K562 (cell line): ENCODE measurements around the gene ESPN. TPM values are rescaled to one million over a fixed set of nuclear protein-coding genes. Genes with fewer than 3 reads are reported as not detected.
A peak's percentile ranks its signal among the peaks of the same experiment; 100 is the strongest.

ENCODE experiments used
- ATAC-seq: fragments of 200-7000 bp; cut with Tn5 transposase; 3 replicates; pipeline ENCODE4 v1.9.1; 2020; ENCODE audit warnings: moderate library complexity
- BruUV-seq: library from RNA; stranded (reverse); fragments of 400-500 nt; replicated peaks from 2 replicates; lab custom pipeline; 2021; lab: Mats Ljungman, UMichigan
- CTCF ChIA-PET: fragments of 300-600 bp; formaldehyde crosslinking; extraction: SDS; loops from one replicate; lab custom pipeline; 2021; ENCODE audit warnings: low intra/inter-chr PET ratio; lab: Yijun Ruan, JAX
- POLR2A ChIA-PET: fragments of 300-600, 350-650 bp; sonication (Branson Sonifier 250); formaldehyde crosslinking; extraction: SDS; loops from one replicate; lab custom pipeline; 2021; ENCODE audit warnings: antibody characterized with exemption, inconsistent platforms; lab: Yijun Ruan, JAX
- DNase-seq, 4 experiments: peaks; one replicate each; pipeline versions ENCODE4 v3.0.0 to v3.0.0-alpha.2; 2011 to 2018; ENCODE audit warnings: low spot score in 3 of 4, mixed read lengths in 3 of 4; ENCODE audit errors: extremely low read depth in 1 of 4
- FAIRE-seq: peaks from 2 replicates; lab custom pipeline; 2011; peaks lifted over from hg19 to GRCh38; lab: Jason Lieb, UNC
- H2AFZ ChIP-seq: 2 replicates; pipeline ENCODE4 v1.6.0; 2011; ENCODE audit warnings: low read depth, low read length, control low read depth, inconsistent platforms
- H3K27ac ChIP-seq: fragments of 200-600 bp; 3 replicates; pipeline ENCODE4 v1.8.0; 2011; ENCODE audit warnings: low read depth, mild to moderate bottlenecking, control low read depth, inconsistent platforms, low read length, moderate library complexity, mixed read lengths; ENCODE audit errors: extremely low read depth
- H3K27me3 ChIP-seq, 2 experiments: fragments of 300-600 bp in 1 of 2; 2 replicates in 1 of 2; 3 replicates in 1 of 2; pipeline versions ENCODE4 v1.6.0 to v1.8.0; 2011; ENCODE audit warnings: inconsistent platforms in 2 of 2, low read length in 2 of 2, mild to moderate bottlenecking in 1 of 2, mixed read lengths in 1 of 2, moderate library complexity in 1 of 2; ENCODE audit not compliant: control insufficient read depth in 2 of 2, insufficient read depth in 2 of 2
- H3K36me3 ChIP-seq: fragments of 300-600 bp; 3 replicates; pipeline ENCODE4 v1.8.0; 2011; ENCODE audit warnings: mild to moderate bottlenecking, low read length, inconsistent platforms; ENCODE audit not compliant: control insufficient read depth, insufficient read depth
- H3K4me1 ChIP-seq, 2 experiments: fragments of 200-600 bp in 1 of 2; replicated peaks in 1 of 2; 2 replicates in 1 of 2; 3 replicates in 1 of 2; pipeline versions ENCODE4 v1.5.1 to v1.8.0; 2011; ENCODE audit warnings: inconsistent platforms in 2 of 2, low read length in 2 of 2, mild to moderate bottlenecking in 1 of 2, mixed read lengths in 1 of 2, moderate library complexity in 1 of 2; ENCODE audit not compliant: control insufficient read depth in 2 of 2, insufficient read depth in 2 of 2
- H3K4me2 ChIP-seq: 2 replicates; pipeline ENCODE4 v1.6.1; 2011; ENCODE audit warnings: low read length, control low read depth, inconsistent platforms, mixed read lengths; ENCODE audit not compliant: insufficient read depth
- H3K4me3 ChIP-seq: fragments of 200-600 bp; sonication (generic), shearing (Covaris generic); 2 replicates; pipeline ENCODE4 v1.5.1; 2016; ENCODE audit warnings: control low read depth, inconsistent platforms
- H3K79me2 ChIP-seq: fragments of 200-600 bp; 3 replicates; pipeline ENCODE4 v1.8.0; 2011; ENCODE audit warnings: low read length, inconsistent platforms; ENCODE audit not compliant: control insufficient read depth, insufficient read depth
- H3K9ac ChIP-seq, 2 experiments: 2 replicates each; pipeline versions ENCODE4 v1.6.0 to v1.6.1; 2011; ENCODE audit warnings: low read depth in 2 of 2, low read length in 2 of 2, control low read depth in 1 of 2, inconsistent platforms in 1 of 2, mild to moderate bottlenecking in 1 of 2, mixed read lengths in 1 of 2; ENCODE audit not compliant: insufficient read depth in 1 of 2
- H3K9me1 ChIP-seq: one replicate; pipeline ENCODE4 v1.6.0; 2011; ENCODE audit warnings: inconsistent platforms, mild to moderate bottlenecking, low read length, moderate library complexity; ENCODE audit not compliant: control insufficient read depth, insufficient read depth
- H3K9me3 ChIP-seq: replicated peaks from 2 replicates; pipeline ENCODE4 v1.5.1; 2011; ENCODE audit warnings: low read depth, low read length, inconsistent platforms; ENCODE audit not compliant: control insufficient read depth, insufficient read depth
- H4K20me1 ChIP-seq: replicated peaks from 2 replicates; pipeline ENCODE4 v1.6.1; 2011; ENCODE audit warnings: low read length, inconsistent platforms, mixed read lengths; ENCODE audit not compliant: control insufficient read depth, insufficient read depth
- CREBBP ChIP-seq: IDR thresholded peaks from one replicate; pipeline ENCODE4 v1.6.1; 2012; ENCODE audit warnings: low read depth, mild to moderate bottlenecking, control low read depth, inconsistent platforms, low read length
- ELF2 ChIP-seq: fragments of 250-450 bp; sonication (Bioruptor Pico); IDR thresholded peaks from 2 replicates; pipeline ENCODE4 v1.5.0; 2021; ENCODE audit warnings: mild to moderate bottlenecking
- HNRNPUL1 ChIP-seq: fragments of 200-400 bp; formaldehyde crosslinking; IDR thresholded peaks from 2 replicates; pipeline ENCODE4 v1.6.1; 2017; ENCODE audit warnings: low read length
- NCOA4 ChIP-seq: fragments of 450-650 bp; IDR thresholded peaks from 2 replicates; pipeline ENCODE4 v1.6.1; 2018; ENCODE audit warnings: mild to moderate bottlenecking; ENCODE audit not compliant: partially characterized antibody
- NR2C2 ChIP-seq, 2 experiments: fragments of 200-800 bp in 1 of 2; sonication (Bioruptor generic) in 1 of 2; sonication (generic) in 1 of 2; formaldehyde crosslinking in 1 of 2; IDR thresholded peaks; 2 replicates each; pipeline versions ENCODE4 v1.6.1 to v1.8.0; 2016 to 2022; ENCODE audit warnings: mild to moderate bottlenecking in 1 of 2, missing compliant biosample characterization in 1 of 2, missing genetic modification characterization in 1 of 2, missing genetic modification reagents in 1 of 2
- PCBP1 ChIP-seq: fragments of 200-400 bp; formaldehyde crosslinking; IDR thresholded peaks from 2 replicates; pipeline ENCODE4 v1.6.1; 2018; ENCODE audit warnings: mild to moderate bottlenecking, low read depth, low read length; ENCODE audit not compliant: poor library complexity, severe bottlenecking
- RBBP5 ChIP-seq: fragments of 200-600 bp; sonication (generic); IDR thresholded peaks from 2 replicates; pipeline ENCODE4 v1.6.1; 2012; ENCODE audit warnings: borderline replicate concordance, mild to moderate bottlenecking, low read length, control low read depth, inconsistent platforms; ENCODE audit not compliant: insufficient read depth, poor library complexity, severe bottlenecking
- SP2 ChIP-seq: IDR thresholded peaks from 2 replicates; pipeline ENCODE4 v1.6.1; 2011; ENCODE audit warnings: mild to moderate bottlenecking, low read depth, low read length, moderate library complexity; ENCODE audit not compliant: poor library complexity, severe bottlenecking; ENCODE audit errors: extremely low read depth
- ZBTB8A ChIP-seq: fragments of 450-650 bp; IDR thresholded peaks from 2 replicates; pipeline ENCODE4 v1.6.1; 2018; ENCODE audit warnings: mild to moderate bottlenecking, moderate library complexity; ENCODE audit not compliant: partially characterized antibody
- ZFP36 ChIP-seq: fragments of 150-350 bp; IDR thresholded peaks from 2 replicates; pipeline ENCODE4 v1.6.1; 2018; ENCODE audit warnings: low read length, low read depth; ENCODE audit not compliant: partially characterized antibody
- ZNF444 ChIP-seq: fragments of 250-450 bp; sonication (Bioruptor Pico); IDR thresholded peaks from 2 replicates; pipeline ENCODE4 v1.4.0; 2020; ENCODE audit warnings: mild to moderate bottlenecking, moderate library complexity
- ZNF561 ChIP-seq: fragments of 450-650 bp; formaldehyde crosslinking; conservative IDR thresholded peaks from 2 replicates; pipeline ENCODE4 v1.4.0; 2020; ENCODE audit warnings: mild to moderate bottlenecking, moderate library complexity
- ZNF780A ChIP-seq: fragments of 250-450 bp; sonication (Bioruptor Pico); IDR thresholded peaks from 2 replicates; pipeline ENCODE4 v1.5.0; 2021; ENCODE audit warnings: mild to moderate bottlenecking
- WGBS: fragments of 100-300 bp; shearing (Covaris generic); methylation state at CpG from one replicate; pipeline ENCODE4 v1.1.6; 2016; ENCODE audit warnings: low coverage, mixed read lengths; ENCODE audit not compliant: insufficient coverage; ENCODE audit errors: missing lambda C conversion rate; 5-methylcytosine and 5-hydroxymethylcytosine counted together
- in situ Hi-C: fragments of 300-500 bp; cut with MboI; formaldehyde crosslinking; loops from 4 replicates; pipeline ENCODE4 v1.15.0; 2018; ENCODE audit warnings: inconsistent platforms, mixed read lengths
- intact Hi-C: fragments of 100-400 bp; cut with micrococcal nuclease; formaldehyde crosslinking; loops from 2 replicates; pipeline ENCODE4 v1.14.2; 2022
- polyA plus RNA-seq, 8 experiments: library from polyadenylated mRNA; depleted of rRNA in 4 of 8; stranded (reverse) in 5 of 8; unstranded in 3 of 8; fragments of >200 nt; fragmentation: Nextera tagmentation in 2 of 8; fragmentation: Illumina TruSeq in 1 of 8; extraction: Ambion mirVana in 2 of 8; extraction: Trizol in 1 of 8; gene quantifications; 2 replicates each; pipeline versions ENCODE4 v1.2.1 to v1.2.3, GENCODE V29; 2011 to 2014; ENCODE audit warnings: inconsistent platforms in 1 of 8, missing spikeins in 1 of 8
- total RNA-seq, 7 experiments: library from RNA; depleted of rRNA in 6 of 7; stranded (reverse); fragments of >200 nt in 6 of 7; fragmentation: Illumina TruSeq in 2 of 7; extraction: Trizol in 2 of 7; gene quantifications; 2 replicates each; pipeline versions ENCODE4 v1.2.1 to v1.2.3, GENCODE V29; 2011 to 2021; ENCODE audit warnings: low replicate concordance in 1 of 7
- TF ChIP-seq, protein P1 (sequence below): fragments of 450-650 bp; conservative IDR thresholded peaks from 2 replicates; pipeline ENCODE4 v1.6.1; 2016; ENCODE audit warnings: missing genetic modification characterization, low read depth, mild to moderate bottlenecking, control low read depth, missing compliant biosample characterization

Gene ESPN
- total and polyA plus RNA-seq, 9 of the 15 experiments (the other 6 are each of a cell fraction or from before 2014, with no cell fraction given) = 0.07 to 1.2 (median 0.45) TPM; not detected in 3

DNA sequence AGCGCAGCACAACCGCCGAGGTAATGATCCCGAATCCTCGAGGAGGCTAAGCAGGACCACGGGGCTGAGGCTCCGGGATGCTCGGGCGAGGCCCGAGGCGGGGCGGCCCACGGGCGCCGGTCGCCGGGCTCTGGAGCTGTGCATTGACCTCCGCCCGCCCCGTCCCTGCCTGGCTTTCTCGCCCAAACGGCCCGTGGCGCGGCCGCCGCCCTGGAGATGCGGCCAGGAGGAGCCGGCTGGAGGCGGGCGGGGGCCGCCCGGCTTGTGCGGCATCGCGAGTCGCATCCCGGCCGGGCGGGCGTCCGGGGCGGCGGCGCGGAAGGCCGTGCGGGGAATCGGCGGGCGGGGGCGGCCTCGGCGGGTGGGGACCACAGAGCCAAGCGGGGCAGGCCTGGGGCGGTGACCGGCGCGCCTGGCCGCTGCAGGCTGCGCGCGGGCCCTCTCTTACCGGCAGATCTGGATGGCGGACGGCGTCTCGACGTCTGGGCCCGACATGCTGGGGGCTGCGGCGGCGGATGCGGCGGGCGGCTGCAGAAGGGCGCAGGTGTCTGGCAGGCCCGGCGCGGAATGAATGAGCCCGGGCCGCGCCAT lies 31.7 kb upstream of the ESPN start:
- H3K9me3 ChIP-seq = no peaks in the 10 kb centered on the region
- peaks cover 20% of the 10 kb centered on the region for H3K79me2 ChIP-seq
- H3K4me2 ChIP-seq = peak overlapping the region; percentile 83
- POLR2A ChIA-PET = interaction anchor here (0.6 to 4.8 kb wide), 15 partner anchors 8 to 667 kb away, joined by 3 to 43 read pairs (median 5); partner anchors contain the start of genes NOL9 and TAS1R1
- peak overlapping the region; percentile 91 for H2AFZ ChIP-seq
- no peaks in the 10 kb centered on the region for H3K9me1 ChIP-seq
- peak overlapping the region; percentile 91 for H3K4me3 ChIP-seq
- H3K4me1 ChIP-seq = peaks cover 13 to 21% of the 10 kb centered on the region in 2 experiments
- peak in 3 of 4 experiments; percentile 69 to 88 (median 86) for DNase-seq
- peak overlapping the region; percentile 34 to 92 for H3K9ac ChIP-seq
- intact Hi-C loops = no loop called here
- peaks cover 7% of the 10 kb centered on the region for H4K20me1 ChIP-seq
- CTCF ChIA-PET = no interaction called here
- H3K27me3 ChIP-seq = no peaks in the 10 kb centered on the region
- no peaks in the 10 kb centered on the region for H3K36me3 ChIP-seq
- under 1% methylated on average over 62 of the region's 83 CpGs for WGBS
- ATAC-seq = peak; percentile 57
- FAIRE-seq = no peak
- BruUV-seq = no TSS peak
- in situ Hi-C loops = loop anchor here (5.0 kb wide), 1 partner anchor 164 kb away; the partner anchor contains the start of gene TAS1R1
- peak overlapping the region; percentile 91; the same call in 1 of the 3 replicates for H3K27ac ChIP-seq
- TF ChIP-seq ZBTB8A = no peak
- TF ChIP-seq PCBP1 = no peak
- no peak for TF ChIP-seq RBBP5
- no peak for TF ChIP-seq ZNF561
- TF ChIP-seq, protein P1, sequence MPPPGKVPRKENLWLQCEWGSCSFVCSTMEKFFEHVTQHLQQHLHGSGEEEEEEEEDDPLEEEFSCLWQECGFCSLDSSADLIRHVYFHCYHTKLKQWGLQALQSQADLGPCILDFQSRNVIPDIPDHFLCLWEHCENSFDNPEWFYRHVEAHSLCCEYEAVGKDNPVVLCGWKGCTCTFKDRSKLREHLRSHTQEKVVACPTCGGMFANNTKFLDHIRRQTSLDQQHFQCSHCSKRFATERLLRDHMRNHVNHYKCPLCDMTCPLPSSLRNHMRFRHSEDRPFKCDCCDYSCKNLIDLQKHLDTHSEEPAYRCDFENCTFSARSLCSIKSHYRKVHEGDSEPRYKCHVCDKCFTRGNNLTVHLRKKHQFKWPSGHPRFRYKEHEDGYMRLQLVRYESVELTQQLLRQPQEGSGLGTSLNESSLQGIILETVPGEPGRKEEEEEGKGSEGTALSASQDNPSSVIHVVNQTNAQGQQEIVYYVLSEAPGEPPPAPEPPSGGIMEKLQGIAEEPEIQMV (tag) = no peak
- TF ChIP-seq NCOA4 = no peak
- no peak for TF ChIP-seq HNRNPUL1
- no peak for TF ChIP-seq ZFP36
- no peak for TF ChIP-seq SP2
- no peak for TF ChIP-seq ELF2 (CRISPR knock-in tag)
- no peak for TF ChIP-seq ZNF444 (CRISPR knock-in tag)
- no peak for TF ChIP-seq CREBBP
- no peak for TF ChIP-seq ZNF780A
- no peak for TF ChIP-seq NR2C2 (CRISPR knock-in tag; IDR thresholded peaks at IDR 0.05)
- no peak for TF ChIP-seq NR2C2 (tag; IDR thresholded peaks at IDR 0.05)
